Measurements from ENCODE around the gene BGN.

Gene BGN

DNA sequence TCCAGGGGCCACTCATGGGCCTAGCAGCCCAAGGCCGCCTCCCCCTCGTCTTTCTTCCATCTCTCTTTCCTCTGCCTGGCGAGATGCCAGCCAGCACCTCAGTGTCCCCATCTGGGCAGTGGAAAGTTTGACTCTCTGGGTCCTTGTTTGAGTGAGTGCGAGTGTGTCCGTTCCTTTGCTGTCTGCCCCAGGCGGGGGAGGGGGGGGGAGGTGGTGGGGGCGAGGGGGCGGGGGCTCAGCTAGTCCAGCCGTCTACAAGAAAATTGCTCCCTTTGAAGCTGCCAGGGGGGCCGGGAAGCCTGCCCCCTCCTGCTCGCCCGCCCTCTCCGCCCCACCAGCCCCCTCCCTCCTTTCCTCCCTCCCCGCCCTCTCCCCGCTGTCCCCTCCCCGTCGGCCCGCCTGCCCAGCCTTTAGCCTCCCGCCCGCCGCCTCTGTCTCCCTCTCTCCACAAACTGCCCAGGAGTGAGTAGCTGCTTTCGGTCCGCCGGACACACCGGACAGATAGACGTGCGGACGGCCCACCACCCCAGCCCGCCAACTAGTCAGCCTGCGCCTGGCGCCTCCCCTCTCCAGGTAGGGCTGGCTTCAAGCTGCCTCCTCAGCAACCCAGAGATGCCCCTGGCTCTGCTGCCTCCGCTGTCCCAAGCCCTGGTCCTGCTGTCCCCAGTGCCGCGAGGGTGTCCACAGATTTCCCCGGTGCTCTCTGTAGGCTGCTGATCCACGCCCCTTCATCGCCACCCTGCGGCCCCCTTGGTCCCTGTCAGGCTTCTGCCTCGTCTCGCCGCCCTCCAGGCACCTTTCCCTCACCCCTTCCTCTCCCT is at the start of gene BGN:
TSS of gene BGN (plus strand) at position 440 of the 821 bp plus-strand sequence. CDS start 9,652 bp downstream, outside the sequence.
- no peak within 1 kb of the TSS for H3K9ac ChIP-seq (ENCODE audit: low read depth, low read length)
- peak within 1 kb of the TSS; percentile 30 for H3K4me3 ChIP-seq (ENCODE audit: low read depth, low read length)
- no peaks in the 10 kb centered on the region for H3K27me3 ChIP-seq (ENCODE audit: control insufficient read depth, insufficient read depth, low read length)
- no peaks in the 10 kb centered on the region for H3K9me3 ChIP-seq (ENCODE audit: control insufficient read depth, insufficient read depth, low read length)
- H3K36me3 ChIP-seq (ENCODE audit: control insufficient read depth, insufficient read depth, low read length), result peaks cover 3% of the 10 kb centered on the region
- no peaks in the 10 kb centered on the region for H3K4me1 ChIP-seq (ENCODE audit: control insufficient read depth, insufficient read depth, low read length)

DNA sequence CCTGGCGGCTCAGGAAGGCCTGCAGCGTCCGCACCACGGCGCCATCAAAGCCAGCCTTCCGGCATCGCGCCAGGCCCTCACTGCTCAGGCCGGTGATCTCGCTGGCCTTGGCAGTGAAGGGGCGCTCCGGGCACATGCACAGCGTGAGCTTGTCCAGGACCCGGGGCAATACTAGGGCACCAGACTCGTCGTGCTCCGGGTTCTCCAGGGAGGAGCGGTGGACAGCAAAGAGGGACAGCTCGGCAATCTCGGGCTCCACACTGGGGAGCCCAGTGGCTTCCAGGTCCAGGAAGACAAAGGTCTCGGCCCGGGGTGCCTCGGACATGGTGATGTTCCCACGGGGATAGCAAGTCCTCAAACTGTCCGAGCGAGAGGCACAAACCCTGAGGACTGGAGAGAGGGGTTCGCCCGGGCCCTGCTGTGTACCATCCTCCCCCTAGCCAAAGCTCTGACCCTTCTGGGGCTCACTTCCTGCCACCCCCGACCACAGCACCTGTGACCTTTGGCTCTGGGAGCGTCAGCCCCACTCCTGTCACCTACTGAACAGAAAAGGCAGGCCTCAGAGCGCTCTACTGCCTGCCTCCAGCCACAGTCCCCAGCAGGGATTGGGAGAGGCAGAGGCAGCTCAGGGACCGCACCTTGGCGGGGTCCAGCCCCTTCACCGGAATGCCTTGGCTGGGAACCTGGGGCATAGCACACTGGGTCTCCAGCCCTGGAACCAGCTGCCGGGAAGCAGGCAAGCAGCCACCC is 49.5 kb upstream of the BGN start:
- Histone ChIP-seq H3K9me3 (ENCODE audit: control insufficient read depth, insufficient read depth, low read length) (peaks cover 4% of the 10 kb centered on the region), H3K27me3 (ENCODE audit: control insufficient read depth, insufficient read depth, low read length) (no peaks in the 10 kb centered on the region), H3K4me3 (ENCODE audit: low read depth, low read length) (no peak overlapping the region), H3K4me1 (ENCODE audit: control insufficient read depth, insufficient read depth, low read length) (no peaks in the 10 kb centered on the region), H3K9ac (ENCODE audit: low read depth, low read length) (no peak overlapping the region), H3K36me3 (ENCODE audit: control insufficient read depth, insufficient read depth, low read length) (no peaks in the 10 kb centered on the region)

DNA sequence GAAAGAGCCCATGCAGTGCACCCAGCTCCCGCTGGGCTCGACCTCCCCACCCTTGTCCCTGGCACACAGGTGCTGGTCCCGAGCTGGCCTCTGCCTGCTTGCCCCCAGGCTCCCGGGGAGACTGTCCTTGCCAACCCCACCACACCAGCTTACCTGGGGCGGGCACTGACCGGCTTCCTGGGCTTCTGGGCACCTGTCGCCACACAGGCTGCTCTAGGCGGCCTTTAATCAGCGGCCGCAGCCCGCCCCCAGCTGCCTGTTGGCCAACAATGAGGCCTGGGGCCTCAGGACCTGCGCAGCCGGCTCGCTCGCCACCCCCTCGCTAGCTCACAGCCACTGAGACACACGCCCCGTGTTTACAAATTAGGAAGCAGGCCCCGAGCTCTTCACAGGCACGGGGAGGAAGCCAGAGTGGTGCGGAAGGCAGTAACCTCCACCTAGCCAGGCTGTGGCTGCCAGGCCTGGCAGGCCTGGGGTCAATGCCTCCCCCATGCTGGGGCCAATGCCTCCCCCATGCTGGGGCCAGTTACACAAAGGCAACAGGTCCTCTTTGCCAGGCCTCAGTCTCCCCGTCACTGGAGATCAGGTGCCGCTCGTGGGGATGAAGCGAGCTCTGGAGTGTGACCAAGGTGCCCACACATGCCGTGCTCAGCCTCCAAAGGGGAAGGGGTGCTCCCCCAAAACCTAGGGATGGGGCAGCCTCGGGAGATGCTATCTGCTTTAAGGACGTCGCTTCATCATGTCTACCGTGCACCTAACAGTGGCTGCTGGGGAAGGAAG is 48.7 kb upstream of the BGN start, which contains the start of gene TREX2:
TSS of gene TREX2 (minus strand) at position 201 of the 780 bp plus-strand sequence. CDS start 626 bp downstream, outside the sequence.
- Histone ChIP-seq H3K9me3 (ENCODE audit: control insufficient read depth, insufficient read depth, low read length) (peaks cover 4% of the 10 kb centered on the region), H3K4me1 (ENCODE audit: control insufficient read depth, insufficient read depth, low read length) (no peaks in the 10 kb centered on the region), H3K4me3 (ENCODE audit: low read depth, low read length) (no peak within 1 kb of the TSS), H3K27me3 (ENCODE audit: control insufficient read depth, insufficient read depth, low read length) (no peaks in the 10 kb centered on the region), H3K36me3 (ENCODE audit: control insufficient read depth, insufficient read depth, low read length) (no peaks in the 10 kb centered on the region), H3K9ac (ENCODE audit: low read depth, low read length) (no peak within 1 kb of the TSS)

DNA sequence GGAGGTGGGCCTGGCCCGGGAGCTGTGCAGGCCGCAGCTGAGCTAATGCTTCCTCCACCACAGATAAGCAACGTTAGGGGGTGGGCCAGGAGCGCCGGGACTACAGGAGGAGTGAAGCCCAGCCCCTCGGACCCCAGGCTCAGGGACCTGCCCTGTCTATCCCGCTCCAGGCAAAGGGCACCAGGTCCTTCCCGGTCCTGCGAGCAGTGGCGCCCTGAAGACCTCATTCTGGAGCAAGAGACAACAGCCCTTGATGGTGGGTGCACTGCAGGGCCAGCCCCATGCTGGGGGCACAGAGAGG is 48.2 kb upstream of the BGN start:
- H3K9ac ChIP-seq (ENCODE audit: low read depth, low read length), result no peak overlapping the region
- H3K4me3 ChIP-seq (ENCODE audit: low read depth, low read length), result no peak overlapping the region
- no peaks in the 10 kb centered on the region for H3K36me3 ChIP-seq (ENCODE audit: control insufficient read depth, insufficient read depth, low read length)
- H3K4me1 ChIP-seq (ENCODE audit: control insufficient read depth, insufficient read depth, low read length), result no peaks in the 10 kb centered on the region
- no peaks in the 10 kb centered on the region for H3K27me3 ChIP-seq (ENCODE audit: control insufficient read depth, insufficient read depth, low read length)
- H3K9me3 ChIP-seq (ENCODE audit: control insufficient read depth, insufficient read depth, low read length), result peaks cover 4% of the 10 kb centered on the region

DNA sequence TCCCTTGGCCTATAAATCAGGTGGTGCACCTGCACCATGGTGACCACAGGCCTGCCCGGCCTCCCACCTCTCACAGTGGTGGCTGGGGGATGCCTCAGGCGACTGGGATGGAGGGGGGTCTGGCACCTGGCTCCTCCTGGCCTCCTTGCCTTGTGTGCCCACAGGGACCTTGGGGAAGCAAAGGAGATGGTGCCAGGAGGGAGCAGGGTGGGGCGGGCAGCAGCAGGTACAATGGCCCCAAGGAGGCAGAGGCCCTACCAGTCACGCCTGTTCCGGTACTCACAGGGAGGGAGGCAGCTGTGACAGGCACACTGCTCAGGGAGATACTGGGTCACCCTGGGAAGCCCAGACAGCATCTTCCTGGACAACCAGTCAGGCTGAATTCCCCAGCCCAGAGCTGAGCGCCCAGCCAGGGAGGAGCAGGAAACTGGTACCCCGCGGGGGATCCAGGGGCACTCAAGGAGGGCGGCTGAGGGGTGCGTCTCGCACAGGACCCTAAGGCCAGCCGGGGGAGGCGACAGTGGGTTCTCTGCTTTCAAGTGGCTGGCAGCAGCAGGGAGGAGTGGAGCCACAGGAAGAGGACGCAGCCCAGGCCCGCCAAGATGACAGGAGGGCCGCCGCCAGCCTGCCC is 47.7 kb upstream of the BGN start:
- no peak overlapping the region for H3K4me3 ChIP-seq (ENCODE audit: low read depth, low read length)
- H3K9ac ChIP-seq (ENCODE audit: low read depth, low read length), result no peak overlapping the region
- peaks cover 4% of the 10 kb centered on the region for H3K9me3 ChIP-seq (ENCODE audit: control insufficient read depth, insufficient read depth, low read length)
- H3K4me1 ChIP-seq (ENCODE audit: control insufficient read depth, insufficient read depth, low read length), result no peaks in the 10 kb centered on the region
- no peaks in the 10 kb centered on the region for H3K27me3 ChIP-seq (ENCODE audit: control insufficient read depth, insufficient read depth, low read length)
- H3K36me3 ChIP-seq (ENCODE audit: control insufficient read depth, insufficient read depth, low read length), result no peaks in the 10 kb centered on the region

DNA sequence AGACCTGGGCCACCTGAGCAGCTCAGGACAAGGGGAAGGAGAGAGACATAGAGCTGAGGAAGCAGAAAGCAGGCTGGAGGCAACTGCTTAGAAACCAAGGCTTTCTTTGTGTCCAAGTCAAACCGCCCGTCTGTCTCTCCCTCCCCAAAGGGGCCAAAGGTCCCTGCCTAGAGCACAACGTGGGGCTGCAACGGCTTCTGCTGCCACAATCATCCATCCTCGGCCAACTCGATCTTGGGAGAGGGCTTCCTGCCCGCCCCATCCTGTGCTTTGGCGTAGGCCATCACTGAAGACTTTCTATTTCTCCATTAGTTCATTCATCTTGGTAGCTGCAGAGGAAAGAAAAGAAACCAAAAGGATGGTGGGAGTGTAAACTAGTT is 47.2 kb upstream of the BGN start:
- Histone ChIP-seq H3K27me3 (ENCODE audit: control insufficient read depth, insufficient read depth, low read length) (no peaks in the 10 kb centered on the region), H3K9me3 (ENCODE audit: control insufficient read depth, insufficient read depth, low read length) (peaks cover 4% of the 10 kb centered on the region), H3K36me3 (ENCODE audit: control insufficient read depth, insufficient read depth, low read length) (no peaks in the 10 kb centered on the region), H3K4me1 (ENCODE audit: control insufficient read depth, insufficient read depth, low read length) (no peaks in the 10 kb centered on the region), H3K9ac (ENCODE audit: low read depth, low read length) (no peak overlapping the region), H3K4me3 (ENCODE audit: low read depth, low read length) (no peak overlapping the region)

DNA sequence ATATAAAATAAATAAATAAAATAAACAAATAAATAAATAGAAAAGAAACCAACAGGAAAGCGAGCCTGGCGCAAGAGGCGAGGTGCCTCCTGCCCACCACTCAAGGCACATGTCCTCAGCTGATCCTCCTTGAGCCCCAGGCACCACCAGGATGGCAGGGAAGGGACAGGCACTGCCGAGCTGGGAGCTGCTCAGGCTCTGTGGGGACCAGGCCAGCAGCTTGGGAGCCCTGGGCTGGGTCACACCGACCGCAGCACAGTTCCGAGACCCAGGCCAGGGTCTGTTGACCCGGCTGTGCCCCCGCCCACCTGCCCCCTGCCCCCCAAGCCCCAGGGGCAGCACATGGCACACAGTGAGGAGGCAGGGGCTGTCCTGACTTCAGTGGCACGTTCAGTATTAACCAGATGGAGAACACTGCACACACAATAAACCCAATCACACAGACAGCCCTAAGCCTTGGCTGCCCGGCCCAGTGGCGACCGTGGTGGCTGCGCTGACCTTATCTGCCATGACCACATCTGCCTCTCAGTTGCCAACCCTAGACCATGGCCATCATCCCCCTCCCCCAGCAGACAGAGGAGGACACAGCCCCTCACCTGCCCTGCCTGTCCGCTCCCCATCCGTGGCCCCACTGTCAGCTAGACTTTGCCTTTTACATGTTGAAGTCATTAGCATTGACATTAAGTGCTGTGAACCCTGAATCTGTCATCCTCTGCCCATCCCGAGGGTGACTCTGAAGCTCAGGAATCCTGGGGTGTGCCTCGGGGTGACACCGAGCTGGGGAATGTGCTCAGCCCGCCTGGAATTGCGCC is 46.0 kb upstream of the BGN start:
- Histone ChIP-seq H3K9ac (ENCODE audit: low read depth, low read length) (no peak overlapping the region), H3K36me3 (ENCODE audit: control insufficient read depth, insufficient read depth, low read length) (no peaks in the 10 kb centered on the region), H3K4me3 (ENCODE audit: low read depth, low read length) (no peak overlapping the region), H3K27me3 (ENCODE audit: control insufficient read depth, insufficient read depth, low read length) (no peaks in the 10 kb centered on the region), H3K4me1 (ENCODE audit: control insufficient read depth, insufficient read depth, low read length) (no peaks in the 10 kb centered on the region), H3K9me3 (ENCODE audit: control insufficient read depth, insufficient read depth, low read length) (peaks cover 4% of the 10 kb centered on the region)

DNA sequence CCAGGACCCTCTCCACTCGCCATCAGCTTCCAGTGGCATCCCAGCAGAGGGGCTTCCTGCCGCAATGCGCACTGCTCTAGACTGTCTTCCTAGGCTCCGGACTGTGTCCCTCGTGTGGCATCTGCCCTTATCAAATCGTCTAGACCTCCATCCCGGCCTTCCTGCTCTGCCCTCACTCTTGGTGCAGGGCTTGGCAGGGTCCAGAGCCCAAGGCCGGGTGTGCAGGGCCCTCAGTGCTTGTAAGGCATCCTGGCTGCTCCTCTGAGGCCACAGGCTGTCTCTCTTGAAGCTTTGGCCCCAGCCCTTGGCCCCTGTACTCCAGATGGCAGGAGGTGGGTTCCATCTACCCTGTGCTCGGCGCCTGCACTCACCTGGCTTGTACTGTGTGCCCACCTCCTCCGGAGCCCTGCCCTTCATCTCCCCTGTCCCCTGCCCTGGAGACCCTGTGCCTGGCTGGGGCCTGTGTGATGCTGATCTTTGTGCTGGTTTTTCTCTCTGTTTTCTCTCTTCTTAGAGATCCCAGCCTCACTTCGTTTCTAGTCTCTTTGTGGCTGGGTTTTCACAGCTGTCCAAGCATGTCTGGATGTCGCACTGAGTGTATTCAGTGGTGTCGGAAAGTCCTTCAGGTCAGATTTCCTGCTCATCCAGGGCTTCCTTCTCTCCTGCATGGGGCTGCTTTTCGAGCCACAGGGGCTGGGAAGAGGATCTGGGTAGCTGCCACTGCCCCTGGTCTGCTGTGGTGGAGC is 45.2 kb upstream of the BGN start:
- H3K9me3 ChIP-seq (ENCODE audit: control insufficient read depth, insufficient read depth, low read length), result peaks cover 4% of the 10 kb centered on the region
- no peaks in the 10 kb centered on the region for H3K27me3 ChIP-seq (ENCODE audit: control insufficient read depth, insufficient read depth, low read length)
- H3K9ac ChIP-seq (ENCODE audit: low read depth, low read length), result no peak overlapping the region
- H3K4me1 ChIP-seq (ENCODE audit: control insufficient read depth, insufficient read depth, low read length), result no peaks in the 10 kb centered on the region
- no peak overlapping the region for H3K4me3 ChIP-seq (ENCODE audit: low read depth, low read length)
- H3K36me3 ChIP-seq (ENCODE audit: control insufficient read depth, insufficient read depth, low read length), result no peaks in the 10 kb centered on the region

DNA sequence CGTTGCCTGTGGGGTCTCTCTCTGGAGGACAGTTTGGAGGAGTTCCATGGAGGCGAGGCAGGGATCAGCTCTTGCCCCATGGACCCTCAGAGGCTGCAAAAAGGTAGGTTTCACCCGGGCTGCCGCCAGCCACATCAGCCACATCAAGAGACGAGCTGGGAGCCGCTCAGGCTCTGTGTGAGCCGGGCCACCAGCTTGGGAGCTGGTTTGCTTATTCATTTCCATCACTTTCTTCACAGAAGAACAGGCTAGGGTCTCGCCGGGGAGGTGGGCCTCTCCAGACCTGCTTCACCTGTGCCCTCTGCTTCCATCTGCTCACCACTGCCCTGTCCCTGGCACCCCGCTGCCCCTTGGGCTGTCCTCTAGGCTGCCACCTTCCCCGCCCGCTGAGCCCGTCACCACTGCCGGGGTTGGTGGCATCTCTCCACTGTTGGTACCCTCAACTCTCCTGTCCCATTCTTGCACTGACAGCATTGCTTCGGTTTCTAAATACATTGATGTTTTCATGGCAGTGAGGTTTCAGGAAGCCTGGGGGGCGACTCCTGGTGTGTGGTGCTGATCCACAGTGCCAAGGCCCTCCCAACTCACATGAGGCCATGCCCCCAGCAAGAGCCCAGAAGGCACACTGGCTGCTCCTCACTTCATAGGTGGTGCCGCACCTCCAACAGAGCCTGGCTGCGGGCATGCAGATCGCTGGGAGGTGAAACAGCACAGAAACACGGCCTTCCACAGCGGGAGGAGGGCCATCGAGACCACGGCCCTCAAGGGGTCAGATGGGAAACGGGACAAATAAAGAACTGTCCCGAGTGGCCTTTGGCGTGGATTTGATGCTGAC is 44.4 kb upstream of the BGN start:
- H3K27me3 ChIP-seq (ENCODE audit: control insufficient read depth, insufficient read depth, low read length), result no peaks in the 10 kb centered on the region
- no peaks in the 10 kb centered on the region for H3K36me3 ChIP-seq (ENCODE audit: control insufficient read depth, insufficient read depth, low read length)
- H3K4me3 ChIP-seq (ENCODE audit: low read depth, low read length), result no peak overlapping the region
- no peaks in the 10 kb centered on the region for H3K4me1 ChIP-seq (ENCODE audit: control insufficient read depth, insufficient read depth, low read length)
- no peak overlapping the region for H3K9ac ChIP-seq (ENCODE audit: low read depth, low read length)
- H3K9me3 ChIP-seq (ENCODE audit: control insufficient read depth, insufficient read depth, low read length), result peaks cover 4% of the 10 kb centered on the region

DNA sequence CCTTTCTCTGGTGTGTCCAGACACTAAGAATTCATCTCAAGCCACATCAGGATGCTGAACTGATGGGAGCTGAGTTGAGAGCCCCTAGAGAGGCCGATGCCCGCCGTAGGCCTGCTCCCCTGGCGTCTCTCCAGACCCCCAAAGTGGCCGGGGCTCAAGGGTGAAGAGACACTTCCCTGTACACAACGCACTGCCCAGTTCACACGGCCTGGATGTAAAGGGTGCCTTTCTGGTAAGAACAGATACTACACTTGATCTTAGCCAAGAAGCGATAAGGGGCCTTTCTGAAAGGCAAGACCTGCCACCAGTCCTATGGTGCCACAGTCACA is 43.9 kb upstream of the BGN start:
- no peaks in the 10 kb centered on the region for H3K27me3 ChIP-seq (ENCODE audit: control insufficient read depth, insufficient read depth, low read length)
- no peaks in the 10 kb centered on the region for H3K36me3 ChIP-seq (ENCODE audit: control insufficient read depth, insufficient read depth, low read length)
- H3K4me1 ChIP-seq (ENCODE audit: control insufficient read depth, insufficient read depth, low read length), result no peaks in the 10 kb centered on the region
- H3K4me3 ChIP-seq (ENCODE audit: low read depth, low read length), result no peak overlapping the region
- H3K9me3 ChIP-seq (ENCODE audit: control insufficient read depth, insufficient read depth, low read length), result peaks cover 4% of the 10 kb centered on the region
- H3K9ac ChIP-seq (ENCODE audit: low read depth, low read length), result no peak overlapping the region
